Measurements from ENCODE around the gene DDX10.

The DDX10 gene

DNA sequence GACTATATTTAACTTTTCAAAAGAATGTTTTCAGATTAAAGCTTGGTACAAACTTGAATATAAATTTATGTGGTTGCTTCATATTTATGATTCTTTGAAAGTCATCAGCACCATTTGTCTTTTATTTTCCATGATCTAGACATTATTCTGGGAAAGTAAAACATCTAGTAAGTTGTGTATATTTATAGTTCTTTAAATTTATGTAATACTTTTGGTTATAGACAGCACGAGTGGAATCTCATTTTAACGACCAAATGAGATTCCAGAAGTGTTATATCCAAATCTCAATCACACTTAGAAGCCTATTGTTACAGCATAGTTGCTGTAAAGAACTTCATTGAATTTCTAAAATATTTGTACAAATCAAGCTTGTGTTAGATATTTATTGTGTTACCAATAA is 212.3 kb downstream of the DDX10 start:
- DNase-seq: no peak

DNA sequence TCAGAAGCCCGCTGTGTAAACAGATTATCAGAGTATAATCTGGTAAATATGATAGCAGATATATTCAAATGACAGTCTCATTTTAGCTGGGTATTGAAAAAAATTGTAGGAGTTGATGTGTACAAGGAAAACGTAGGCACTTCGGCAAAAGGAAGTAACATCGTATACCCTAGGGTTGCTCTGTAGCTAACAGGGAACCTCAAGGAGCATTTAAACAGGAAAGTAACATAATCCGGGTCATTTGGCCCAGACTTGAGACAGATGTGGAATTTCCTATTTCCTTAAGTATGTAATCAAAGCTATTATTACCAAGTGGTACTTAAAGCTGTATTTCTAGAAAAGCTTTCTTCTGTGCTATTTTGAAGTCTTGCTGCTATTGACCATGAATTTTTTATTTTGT is 215.6 kb downstream of the DDX10 start:
- DNase-seq: no peak

DNA sequence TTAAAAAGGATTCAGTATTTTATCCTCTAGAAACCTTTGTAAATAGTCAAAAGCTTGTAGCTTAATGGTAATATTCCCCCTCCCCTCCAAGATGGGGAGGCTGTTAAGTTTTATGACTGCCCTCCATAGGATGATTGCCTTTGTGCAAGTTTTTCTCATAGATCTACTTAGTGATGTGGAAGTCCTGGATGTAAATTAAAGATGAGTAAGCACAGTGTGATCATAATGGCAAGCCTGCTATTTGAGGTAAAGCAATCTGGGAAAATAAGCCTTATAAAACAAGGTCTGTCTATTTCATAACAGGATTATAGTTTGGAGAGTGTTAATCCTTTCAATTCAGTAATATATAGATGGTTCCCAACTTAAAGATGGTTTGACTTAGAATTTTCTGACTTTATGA is 216.3 kb downstream of the DDX10 start:
- DNase-seq: no peak

DNA sequence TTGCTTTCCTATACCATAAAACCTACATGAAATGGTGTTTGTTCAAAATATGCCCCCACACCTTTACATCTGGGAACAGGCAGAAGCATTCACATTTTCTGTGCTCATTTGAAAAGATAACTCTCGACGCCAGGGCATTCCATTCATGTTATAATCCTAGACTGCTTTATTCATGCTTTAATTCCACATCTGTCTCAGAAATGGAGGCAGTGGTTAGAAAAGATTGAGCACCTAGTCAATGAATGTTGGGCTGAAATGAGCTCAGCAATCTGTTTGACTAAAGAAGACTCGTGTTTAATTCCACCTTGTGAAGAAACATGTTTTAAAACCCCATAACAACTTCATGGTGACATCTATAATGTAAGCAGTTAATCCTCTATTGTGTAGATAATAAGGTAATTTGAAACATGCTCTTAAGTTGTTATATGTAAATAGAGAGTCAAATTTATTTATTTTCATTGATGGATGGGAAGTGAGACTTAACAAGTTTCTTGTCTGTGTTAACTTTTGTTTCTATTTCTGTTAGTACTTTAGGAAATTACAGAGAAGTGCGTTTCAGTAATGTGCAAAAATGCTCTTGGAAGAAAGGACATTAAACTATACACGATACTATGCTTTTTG is 217.5 kb downstream of the DDX10 start:
- DNase-seq: no peak

DNA sequence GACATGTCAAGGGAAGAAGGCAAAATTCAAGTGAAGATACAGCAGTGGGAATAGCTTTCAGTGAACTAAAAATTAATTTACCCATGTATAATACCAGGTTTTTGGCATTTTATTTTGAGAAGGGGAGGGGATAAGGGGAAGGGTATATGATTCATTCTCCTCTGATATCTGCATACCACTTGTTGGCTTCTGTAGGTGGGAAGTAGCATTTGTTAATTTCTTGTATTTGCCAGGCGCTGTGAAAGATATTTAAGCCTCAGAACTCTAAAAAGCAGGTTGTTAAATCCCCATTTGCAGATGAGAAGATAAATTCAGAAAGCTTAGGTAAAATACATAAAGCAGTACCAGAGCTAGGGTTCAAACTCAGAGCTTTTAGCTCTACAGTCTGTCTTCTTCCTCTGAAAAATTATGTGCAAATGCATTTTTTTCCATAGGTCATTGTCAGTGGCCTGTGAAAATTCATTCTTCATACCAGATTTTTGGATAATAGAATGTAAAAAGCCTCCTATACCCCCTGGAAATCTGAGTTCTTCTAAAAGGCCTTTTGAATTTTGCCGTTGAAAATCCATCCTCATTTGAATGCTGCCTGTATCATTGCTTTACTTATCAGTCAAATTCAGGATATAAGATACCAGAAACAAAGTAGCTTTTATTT is 221.3 kb downstream of the DDX10 start:
- no peak for DNase-seq

DNA sequence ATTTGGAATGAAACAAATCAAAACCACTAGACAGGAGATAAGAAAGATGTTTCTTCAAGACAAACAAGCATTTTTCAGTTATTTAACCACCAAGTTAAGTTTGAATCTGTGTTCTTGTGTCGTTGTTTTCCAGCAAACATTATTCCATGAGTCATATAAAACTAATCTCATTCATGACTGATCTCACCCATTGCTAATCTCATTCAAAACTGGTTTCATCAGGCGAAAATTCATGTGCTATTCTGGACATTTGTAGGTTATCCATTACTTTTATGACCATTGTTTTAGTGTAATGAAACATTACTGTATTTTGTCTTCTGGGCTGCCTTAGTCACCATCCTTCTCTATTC is 221.8 kb downstream of the DDX10 start:
- DNase-seq: no peak

DNA sequence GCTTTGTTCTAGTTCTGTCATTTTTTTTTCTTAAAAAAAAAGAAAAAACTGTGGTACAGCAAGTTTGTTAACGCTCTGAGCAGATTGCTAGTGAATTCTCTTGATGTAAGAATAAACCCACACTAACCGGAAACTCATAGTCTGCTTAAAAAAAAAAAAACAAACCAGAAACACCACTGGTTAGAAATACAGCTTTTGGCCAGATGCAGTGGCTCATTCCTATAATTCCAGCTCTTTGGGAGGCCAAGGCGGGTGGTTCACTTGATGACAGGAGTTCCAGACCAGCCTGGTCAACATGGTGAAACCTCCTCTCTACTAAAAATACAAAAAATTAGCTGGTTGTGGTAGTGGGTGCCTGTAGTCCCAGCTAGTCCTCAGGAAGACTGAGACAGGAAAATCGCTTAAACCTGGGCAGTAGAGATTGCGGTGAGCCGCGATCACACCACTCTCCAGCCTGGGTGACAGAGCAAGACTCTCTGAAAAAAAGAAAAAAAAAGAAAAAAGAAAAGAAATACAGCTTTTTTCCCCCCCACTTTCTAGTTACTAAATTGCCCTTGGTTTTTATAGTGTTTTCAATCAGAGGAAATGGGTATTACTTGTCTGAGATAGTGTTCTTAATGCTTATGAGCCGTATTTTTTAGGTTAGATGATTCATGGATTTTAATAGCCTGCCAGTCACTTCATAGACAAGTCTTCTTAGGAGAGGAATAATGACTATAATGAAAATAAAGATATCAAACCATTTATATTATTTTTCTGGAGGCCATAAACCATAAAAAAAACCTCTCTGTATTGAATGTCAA is 222.8 kb downstream of the DDX10 start:
- DNase-seq: no peak

DNA sequence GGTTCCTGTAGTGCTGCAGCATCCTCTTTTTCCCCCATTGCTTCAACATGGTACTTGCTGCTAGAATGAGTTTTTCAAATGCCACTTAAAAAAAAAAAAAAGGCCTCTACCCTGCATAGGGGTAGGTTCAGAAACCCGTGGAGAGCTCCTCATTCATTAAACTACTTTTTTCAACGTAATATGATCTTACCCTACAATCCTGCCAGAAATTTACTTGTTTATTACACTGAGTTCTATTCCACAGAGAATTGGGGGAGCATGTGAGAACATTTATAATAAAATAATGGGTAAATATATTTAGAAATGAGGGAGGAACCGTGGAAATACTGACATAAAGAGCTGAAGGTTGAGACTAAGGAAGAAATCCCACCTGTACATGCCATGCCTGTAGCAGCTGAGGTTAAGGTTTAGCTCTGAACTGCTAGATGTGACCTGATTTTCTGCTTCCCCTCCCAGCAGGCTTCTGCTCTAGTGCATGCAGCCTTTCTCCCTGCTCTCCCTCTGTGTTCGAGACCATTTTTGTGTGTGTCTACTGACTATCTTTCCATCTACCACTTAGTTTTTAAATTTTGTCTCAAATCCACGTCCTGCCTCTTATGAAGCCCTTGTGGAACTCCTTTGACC is 225.7 kb downstream of the DDX10 start:
- DNase-seq: no peak

DNA sequence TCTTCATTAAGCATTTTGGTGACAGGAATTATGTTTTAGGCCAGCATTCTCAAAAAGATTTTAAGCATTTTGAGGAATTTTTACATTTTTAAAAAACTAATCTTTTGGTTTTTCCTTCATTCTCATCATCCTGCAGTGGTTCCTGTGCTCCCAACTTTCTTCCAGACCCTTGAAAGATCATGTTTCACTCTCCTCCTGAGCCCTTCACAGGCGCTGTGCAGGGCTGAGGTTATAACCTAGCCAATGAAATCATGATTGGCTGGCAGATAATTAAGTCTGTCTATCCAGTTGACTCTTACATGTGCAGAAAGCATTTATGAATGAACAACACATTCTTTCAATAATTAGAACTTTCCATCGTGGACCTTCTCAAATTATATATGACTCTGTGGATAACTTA is 226.3 kb downstream of the DDX10 start:
- DNase-seq: no peak

DNA sequence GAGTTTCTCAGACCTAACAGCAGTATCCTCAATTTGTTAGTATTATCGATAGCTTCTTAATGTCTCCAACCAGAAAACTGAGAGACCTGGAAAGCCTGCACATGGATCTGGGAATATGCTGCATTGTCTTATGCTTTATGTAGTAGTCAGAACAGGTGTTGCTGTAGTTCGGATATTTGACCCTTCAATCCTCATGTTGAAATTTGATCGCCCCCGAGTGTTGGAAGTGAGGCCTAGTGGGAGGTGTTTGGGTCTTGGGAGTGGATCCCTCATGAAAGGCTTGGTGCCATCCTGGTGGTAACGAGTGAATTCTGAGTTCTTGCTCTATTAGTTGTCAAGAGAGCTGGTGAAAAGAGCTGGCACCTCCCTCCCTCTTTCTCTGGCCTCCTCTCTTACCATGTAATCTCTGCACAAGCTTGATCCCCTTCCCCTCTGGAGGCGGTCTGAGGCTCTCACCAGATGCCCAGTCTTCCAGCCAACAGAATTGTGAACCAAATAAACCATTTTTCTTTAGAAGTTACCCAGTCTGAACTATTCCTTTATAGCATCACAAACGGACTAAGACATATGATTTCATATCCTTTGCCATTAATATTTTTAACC is 227.1 kb downstream of the DDX10 start:
- no peak for DNase-seq

DNA sequence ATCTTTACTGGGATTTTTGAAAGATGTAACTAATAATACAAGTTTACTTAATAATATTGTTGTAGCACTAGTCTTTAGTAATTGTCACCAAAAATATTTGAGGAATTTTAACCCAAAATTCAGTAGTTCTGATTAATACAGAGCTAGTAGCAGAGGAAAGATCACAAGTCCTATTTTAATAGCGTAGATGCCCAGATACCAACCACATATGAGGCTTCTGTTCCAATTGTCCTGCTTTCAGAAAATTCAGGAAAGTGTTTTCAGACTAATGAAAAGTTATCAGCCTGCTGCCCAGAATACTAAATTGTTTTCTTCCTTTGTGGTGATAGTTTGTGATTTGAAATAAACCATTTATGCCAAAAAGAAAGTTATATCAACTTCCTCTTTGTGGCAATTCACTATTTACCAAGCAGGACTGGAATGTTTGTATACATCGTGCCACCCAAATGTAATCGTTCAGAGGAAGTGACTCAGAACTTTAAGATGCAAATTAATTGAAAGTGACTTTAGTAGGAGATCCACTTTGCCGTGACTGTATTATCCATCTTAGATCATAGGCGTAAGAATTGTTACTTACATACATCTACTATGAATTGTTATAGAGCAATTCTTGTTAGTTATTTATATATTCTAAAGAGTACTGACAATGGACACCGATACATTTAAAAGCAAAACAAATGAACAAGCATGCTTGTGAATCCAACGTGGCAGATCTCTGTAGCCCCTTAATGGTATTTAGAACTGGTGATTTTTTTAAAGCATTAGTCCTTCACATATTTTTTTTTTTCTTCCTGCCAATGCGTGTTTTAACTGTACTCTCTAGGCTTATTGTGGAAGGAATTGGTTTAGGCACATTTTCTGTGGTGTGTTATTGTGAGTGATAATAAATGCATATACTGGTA is 231.0 kb downstream of the DDX10 start:
- no peak for DNase-seq

DNA sequence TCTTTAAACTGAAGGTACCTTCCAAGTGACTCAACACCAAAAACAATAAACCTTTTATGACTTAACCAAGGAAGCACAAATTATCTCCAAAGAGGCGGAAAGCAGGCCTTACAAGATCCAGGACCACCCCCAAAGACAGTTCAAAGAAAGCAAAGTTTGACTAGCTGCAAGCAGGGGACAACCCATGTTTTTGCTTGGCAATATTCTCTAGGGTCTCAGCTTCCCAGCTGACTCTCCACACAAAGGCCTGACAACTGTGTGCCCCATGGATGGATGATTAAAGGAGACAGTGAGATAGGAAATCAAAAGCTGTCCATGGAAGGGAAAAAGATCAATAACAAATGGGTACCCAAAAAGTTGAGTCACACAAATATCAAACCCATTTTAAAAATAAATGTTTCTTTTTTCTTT is 232.2 kb downstream of the DDX10 start:
- DNase-seq: no peak

DNA sequence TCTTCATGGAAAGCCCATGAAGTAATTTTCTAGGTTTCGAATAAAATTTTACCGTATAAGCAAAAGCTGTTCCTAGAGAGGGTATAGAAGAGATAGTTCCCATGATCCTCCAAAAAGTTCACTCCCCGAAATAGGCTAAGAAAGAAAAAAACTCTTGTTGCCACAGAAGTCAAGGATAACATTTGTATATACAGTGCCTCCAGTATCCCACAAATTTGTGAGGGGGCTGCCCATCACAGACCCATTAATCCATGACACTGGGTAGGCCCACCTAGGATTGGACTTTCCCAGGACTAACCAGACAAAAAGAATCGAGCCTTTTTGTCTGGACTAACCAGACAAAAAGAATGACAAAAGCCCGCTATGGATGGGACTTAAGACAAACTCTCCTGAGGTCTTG is 233.0 kb downstream of the DDX10 start:
- DNase-seq: no peak

DNA sequence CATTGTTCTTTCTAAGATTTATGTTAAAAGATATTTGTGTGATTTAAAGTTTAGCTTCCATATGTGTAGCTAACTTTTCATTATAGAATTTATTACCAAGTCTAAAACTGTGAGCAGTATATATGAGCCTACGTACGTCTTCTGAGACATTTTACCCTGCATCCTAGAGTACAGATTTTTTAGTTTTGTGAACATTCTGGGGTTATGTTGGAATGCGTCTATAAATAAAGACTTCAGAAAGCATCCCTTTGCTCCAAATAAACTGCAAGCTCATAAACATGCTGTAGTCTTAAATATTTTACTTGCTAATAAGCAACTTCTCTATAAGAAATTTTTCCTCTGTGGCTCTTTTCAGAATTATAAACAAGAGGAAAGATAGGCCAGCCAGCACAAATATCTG is 236.5 kb downstream of the DDX10 start:
- no peak for DNase-seq

DNA sequence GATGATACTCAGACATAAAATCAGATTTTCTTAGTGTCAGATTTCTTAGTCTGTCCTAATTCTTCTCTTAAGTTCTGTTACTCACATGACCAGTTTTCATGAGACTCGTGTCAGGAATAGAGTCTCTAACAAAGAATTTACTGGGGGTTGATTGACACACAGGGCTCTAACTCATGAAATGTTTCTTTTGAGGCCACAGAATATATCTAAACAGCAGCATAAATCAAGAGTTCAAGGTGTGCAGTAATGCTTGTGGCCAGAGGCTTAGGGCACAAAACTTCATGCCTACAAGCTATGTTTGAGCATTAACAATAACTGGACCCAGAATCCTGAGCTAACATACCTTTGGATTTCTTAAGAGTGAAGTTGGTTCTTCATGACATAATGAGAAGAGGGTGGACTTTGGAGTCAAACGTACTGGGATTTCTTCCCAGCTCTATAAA is 237.2 kb downstream of the DDX10 start:
- DNase-seq: no peak

DNA sequence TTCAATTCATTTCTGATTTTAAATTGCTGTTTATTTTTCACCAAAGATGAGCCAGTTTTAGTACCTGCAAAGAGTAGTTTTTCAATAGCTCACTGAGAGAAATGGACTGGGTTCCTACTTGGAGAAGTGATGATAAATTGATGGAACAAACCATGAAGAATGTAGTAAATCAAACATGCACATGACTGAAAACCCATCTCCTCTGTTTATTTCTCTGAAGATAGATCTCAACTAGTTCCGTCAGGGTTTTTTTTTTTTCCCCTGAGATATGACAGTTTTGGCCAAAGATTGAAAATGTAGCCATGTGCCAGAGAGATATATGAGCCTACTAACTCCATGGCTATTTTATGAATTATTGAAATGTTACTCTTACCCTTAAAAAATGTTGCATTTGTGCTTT is 239.6 kb downstream of the DDX10 start:
- DNase-seq: no peak

DNA sequence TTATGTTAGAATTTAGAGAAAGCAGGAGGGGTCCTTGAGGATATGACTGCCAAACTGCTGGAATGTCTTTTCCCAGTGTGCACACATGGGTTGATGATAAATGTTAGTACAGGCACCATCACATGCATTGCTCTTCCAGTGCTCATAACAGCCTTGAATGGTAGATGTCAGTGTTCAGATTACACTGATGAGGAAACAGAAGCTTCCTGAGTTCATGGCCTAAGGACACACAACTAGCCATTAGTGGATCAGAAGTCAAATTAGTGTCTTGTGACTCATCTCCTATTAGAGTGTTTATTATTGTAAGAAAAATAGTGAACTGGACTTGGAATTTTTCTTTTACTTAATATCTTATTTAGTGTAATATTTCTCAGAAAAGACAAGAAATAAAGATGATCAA is 241.5 kb downstream of the DDX10 start:
- no peak for DNase-seq

DNA sequence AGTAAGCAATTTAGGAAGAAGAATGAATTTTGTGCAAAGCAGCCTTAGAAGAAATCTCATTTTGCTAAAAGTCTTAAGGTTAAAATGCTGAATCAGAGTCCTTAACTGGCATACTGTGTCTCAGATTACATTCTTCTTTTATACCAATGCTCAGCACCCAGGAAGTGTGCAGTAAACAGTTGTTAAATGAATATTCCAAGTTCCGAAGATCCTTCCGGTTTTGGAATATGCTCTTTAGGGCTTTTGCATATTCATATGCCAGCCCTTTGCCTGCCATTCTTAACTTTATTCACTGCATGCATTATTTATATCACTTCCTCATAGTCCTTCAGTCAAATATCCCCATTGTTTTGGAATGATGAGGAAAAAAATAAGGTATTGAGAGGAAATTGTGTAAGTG is 242.0 kb downstream of the DDX10 start:
- DNase-seq: no peak

DNA sequence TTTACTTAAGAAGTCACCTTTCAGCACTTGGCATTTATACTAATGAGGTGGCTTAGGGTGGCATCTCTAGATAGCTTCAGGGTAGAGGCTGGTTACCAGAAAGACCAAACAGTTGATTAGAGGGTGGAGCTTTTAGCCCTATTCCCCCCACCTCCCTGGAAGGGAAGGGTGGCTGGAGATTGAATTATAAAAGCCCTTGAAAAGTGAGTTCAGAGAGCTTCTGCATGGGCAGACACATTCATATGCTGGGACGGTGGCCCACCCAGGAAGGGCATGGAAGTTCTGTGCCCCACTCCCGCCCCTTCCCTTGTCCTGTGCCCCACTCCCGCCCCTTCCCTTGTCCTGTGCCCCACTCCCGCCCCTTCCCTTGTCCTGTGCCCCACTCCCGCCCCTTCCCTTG is 244.2 kb downstream of the DDX10 start:
- DNase-seq: no peak

DNA sequence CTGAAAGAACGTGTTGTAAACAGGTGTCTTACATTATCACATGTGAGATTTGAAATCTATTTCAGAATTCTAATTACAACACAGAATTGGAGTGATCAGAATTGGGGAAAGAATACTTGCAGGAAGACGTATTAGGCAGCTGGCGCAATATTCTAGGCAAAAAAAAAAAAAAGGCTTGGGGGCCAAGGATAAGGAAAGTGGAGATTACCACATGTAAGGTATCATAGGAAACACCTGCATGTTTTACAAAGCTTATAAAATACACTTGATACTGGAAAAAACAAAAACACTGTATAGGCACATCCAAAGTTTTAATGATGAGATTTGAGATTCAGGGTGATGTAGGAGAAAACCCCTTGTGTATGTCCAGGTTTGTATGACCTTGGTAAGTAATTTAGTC is 245.1 kb downstream of the DDX10 start:
- no peak for DNase-seq

DNA sequence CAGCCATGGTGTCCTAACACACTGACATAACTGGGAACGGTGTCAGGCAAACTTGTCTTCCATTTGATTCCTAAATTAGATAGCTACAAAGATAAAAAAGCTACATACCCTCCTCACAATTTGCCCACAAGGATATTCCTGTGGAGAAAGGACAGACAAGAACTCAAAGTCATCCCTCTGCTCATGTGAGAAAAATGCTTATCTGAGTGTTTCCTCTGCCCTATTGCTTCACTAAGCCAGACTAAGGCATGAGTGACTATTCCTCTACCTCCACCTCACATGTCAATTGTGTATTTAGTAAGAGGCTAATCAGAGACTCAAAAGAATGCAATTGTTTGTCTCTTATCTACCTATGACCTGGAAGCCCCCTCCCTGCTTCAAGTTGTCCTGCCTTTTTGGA is 247.7 kb downstream of the DDX10 start:
- DNase-seq: no peak

DNA sequence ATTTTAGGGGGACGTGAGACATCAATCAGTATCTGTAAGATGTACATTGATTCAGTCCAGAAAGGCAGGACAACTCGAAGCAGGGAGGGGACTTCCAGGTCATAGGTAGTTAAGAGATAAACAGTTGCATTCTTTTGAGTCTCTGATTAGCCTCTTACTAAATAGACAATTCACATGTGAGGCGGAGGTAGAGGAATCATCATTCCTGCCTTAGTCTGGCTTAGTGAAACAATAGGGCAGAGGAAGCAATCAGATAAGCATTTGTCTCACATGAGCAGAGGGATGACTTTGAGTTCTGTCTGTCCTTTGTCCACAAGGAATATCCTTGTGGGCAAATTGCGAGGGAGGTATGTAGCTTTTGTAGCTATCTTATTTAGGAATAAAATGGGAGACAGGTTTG is 248.3 kb downstream of the DDX10 start:
- no peak for DNase-seq
